GM19023 (cell line): ENCODE results near the gene MEGF11.
"Not testable (repeated sequence)": the region's sequence is repeated elsewhere in the genome, so short reads cannot be mapped to it uniquely, and the experiment has no call there.

Experiments
- ATAC-seq: cut with Tn5 transposase; IDR thresholded peaks from one replicate; pipeline ENCODE4 v1.9.1; 2021; ENCODE audit warnings: mild to moderate bottlenecking, moderate library complexity; ENCODE audit not compliant: unreplicated experiment

MEGF11 gene

DNA sequence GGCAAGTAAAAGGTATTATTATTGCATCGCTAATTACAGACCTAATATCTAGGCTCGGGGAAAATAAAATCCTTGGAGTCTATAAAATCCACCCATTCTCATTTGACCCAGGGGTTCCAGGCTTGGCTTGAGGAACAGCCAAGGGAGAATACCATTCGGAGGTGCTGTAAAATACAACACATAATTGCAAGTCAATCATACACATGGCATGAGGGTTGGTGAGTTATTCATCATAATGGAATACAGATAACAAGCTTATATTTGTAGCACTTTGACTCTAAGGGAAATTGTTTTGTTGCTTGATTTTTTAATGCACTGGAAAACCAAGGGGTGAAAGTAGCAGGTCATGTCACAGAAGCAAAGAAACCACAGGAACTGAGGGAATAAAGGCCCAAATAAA, 23.0 kb upstream of the MEGF11 start:
- no peak for ATAC-seq

DNA sequence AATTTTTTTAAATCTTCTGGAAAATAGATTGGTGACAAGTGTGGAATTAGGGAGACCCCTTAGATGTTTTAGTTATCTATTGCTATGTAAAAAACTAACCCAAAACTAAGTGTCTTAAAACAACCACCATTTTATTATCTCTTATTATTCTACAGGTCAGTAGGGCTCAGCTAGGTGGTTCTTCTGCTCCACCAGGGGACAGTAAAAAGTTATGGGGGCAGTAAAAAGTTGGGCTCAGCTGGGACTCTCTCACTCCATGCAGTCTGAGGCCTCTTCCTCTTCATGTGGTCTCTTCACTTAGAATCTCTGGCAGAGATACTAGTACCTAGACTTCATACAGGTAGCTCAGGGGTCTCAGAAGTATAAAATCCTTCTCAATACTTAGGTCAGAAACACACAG, 21.8 kb upstream of the MEGF11 start:
- ATAC-seq, result no peak

DNA sequence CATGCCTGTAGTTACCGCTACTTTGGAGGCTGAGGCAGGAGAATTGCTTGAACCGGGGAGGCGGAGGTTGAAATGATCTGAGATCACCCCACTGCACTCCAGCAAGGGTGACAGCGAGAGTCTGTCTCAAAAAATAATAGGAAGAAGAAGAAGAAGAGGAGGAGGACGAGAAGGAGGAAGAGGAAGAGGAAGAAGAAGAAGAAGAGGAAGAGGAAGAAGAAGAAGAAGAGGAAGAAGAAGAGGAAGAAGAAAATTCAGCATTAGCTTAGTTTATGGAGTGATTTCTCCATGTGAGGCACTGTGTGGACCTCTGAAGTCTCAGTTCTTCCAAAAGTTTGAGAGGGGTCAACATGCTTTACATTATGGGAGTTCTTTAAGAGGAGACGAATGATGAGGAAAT, 17.4 kb upstream of the MEGF11 start:
- no peak for ATAC-seq

DNA sequence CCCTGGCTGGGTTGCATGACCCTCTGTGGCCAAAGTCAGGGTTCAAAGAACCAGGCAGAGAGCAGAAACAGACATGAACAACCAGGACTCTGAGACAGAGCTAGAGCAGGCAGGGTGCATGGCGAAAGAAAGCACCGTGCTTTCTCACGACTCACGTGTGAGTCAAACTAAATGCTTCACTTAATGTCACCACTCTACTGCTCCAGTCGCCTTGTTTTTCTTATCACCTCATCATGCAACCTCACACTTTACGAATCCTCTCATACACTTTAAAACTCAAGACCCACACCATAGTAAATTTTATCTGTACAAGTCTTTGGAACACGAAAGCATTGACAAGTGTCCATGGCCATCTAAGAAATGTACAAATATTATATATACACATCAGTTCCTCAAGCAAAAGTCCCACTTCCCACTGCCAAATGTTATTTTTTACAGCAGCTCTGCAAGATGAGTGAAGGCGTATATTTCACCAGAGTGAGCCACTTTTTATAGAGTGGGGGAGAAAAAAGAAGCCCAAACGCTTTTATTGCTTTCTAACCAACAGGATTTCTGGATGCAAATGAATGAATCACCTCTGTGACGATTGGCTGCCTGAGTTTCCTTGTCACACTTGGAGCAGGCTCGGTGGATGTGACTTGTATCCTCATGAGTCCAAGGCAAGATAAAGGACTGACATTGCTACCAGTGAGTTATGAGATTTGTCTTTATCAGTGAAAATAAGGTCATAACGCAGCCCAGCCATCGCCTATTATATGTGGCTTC, 16.0 kb upstream of the MEGF11 start:
- ATAC-seq, result no peak

DNA sequence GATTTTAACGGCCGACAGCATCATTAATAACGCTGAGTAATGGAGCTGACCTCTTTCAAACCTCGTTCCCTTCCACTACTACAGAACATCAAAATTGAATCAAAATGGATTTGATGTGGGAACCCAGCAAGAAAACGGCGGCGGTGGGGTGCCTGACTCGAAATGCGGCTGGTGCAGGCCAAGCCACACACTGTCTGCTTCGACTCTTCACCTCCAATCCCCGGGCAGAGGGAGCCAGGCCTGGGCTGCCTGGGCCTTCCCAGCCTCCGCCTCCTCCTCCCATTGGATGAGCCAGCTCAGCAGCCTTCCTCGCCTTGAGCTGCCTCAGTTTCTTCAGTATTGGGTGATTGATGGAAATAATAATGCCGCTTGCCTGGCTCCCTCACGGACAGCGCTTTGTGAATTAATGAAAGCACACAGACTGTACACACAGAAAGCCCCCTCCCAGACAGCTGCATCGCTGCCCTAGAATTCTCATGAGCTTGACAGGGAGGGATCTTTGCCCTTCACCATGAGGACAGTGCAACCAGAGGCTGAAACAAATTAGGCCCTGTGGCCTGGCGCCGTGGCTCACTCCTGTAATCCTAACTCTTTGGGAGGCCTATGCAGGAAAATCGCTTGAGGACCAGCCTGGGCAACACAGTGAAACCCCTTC, 11.4 kb upstream of the MEGF11 start:
- no peak for ATAC-seq

DNA sequence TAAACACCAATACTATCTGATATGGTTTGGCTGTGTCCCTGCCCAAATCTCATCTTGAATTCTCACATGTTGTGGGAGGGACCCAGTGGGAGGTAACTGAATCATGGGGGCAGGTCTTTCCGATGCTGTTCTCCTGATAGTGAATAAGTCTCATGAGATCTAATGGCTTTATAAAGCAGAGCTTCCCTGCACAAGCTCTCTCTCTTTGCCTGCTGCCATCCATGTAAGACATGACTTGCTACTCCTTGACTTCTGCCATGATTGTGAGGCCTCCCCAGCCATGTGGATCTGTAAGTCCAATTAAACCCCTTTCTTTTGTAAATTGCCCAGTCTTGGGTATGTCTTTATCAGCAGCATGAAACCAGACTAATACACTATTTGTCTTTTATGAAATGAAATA, 9.3 kb upstream of the MEGF11 start:
- not testable (repeated sequence) for ATAC-seq

DNA sequence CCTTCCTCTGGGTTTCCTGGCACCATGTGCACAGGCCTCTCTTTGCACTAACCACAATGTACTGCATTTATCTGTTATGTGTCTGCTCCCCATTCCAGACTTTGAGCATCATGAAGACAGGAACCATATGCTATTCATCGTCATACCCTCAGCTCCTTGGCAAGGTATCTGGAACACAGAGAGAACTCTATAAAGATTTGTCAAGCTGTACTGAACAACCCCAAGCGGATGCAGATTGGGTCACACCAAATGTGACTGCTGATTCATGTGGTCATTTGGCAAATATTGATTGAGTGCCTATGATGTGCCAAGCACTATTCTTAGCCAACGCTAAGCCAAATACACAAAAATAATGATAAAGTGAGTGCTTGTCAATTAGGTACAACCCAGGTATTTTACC, 7.5 kb upstream of the MEGF11 start:
- no peak for ATAC-seq

DNA sequence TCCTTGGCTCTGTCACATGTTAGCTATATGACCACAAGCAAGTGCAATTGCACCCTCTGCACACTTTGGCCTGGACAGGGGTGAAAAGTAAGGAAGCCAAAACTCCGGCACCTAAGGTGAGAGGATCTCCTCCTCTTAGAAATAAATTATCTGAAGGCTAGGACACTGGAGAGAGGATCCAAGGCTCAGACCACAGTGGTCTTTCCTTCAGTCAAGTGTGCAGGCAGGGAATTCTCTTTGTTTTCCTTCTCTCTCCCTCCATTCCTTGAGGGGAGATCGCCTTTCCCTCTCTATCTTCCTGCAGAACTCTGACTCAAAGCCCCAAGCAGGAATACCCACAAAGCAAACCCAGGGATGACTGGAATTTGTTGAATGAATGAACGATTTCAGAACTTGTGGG, 3.1 kb upstream of the MEGF11 start:
- no peak for ATAC-seq

DNA sequence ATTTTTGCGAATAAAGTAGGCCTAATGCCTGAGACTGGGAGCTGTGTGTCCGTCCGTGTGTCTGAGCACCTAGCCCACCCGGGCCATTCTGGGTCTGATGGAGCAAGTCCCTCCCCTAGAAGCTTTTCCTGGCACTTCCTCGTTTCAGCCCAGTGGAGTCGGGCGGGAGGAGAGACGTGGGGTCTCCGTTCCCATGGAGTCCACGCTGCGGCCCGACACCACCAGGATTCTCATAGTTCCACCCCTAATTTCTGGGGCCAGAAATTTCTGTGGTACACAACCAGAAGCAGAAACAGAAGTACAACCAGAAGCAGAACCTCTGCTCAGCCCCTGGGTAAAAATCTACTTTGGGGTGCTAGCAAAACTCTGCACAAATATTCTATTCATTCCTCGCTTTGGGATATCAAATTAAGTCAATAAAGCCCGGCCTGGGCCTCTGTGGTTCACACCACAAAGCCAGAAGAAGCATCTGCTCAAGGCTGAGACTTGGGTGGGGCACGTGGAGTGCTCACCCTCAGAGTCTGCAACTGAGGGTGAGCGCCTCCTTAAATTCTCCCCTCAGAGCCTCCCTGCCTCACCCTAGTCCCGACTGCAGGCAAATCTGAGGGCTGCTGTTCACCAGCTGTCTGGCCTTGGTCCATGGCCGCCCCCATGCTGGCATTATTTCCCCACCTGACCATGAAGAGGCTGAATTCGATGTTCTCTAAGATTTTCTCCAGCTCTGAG, 1.6 kb upstream of the MEGF11 start:
- no peak for ATAC-seq

DNA sequence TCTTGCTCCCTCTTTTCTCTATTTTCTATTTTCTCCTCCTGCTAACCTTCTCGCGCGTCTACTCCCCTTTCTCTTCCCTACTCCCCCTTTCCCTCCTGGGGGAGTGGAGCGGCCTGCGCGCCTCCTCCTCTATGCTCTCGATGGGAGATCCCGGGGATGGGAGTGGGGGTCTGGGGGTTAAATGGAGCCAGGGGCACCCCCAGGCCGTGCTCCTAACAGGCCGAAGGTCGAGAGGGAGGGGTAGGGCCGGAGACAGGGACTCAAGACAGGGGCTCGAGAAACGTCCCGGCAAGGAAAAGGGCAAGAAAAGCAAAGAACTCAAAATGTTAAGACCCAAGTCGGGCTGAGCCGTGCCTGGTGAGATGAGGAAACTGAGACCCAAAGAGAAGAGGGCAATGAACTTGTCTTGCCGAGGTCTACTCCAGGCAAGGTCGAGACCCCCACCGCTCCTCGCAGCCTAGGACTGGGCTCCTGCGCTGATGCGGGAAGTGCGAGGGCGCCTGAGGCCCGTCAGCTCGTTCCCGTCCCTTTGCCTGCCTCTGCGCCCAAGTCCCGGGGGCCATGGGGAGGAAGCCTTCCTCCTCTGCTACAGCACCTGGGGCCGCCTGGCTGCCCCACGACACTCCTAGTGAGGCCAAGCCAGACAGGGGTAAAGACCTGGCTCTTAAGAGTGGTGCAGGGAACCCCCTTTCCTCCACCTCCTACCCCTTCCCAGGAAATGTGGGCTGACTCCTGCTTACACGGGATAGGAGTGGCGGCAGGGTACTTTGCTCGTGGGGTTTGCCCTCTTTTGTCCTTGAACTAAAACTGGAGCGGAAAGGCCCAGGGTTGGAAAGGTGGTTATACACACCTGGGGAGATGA, 770 bp upstream of the MEGF11 start:
- no peak for ATAC-seq

DNA sequence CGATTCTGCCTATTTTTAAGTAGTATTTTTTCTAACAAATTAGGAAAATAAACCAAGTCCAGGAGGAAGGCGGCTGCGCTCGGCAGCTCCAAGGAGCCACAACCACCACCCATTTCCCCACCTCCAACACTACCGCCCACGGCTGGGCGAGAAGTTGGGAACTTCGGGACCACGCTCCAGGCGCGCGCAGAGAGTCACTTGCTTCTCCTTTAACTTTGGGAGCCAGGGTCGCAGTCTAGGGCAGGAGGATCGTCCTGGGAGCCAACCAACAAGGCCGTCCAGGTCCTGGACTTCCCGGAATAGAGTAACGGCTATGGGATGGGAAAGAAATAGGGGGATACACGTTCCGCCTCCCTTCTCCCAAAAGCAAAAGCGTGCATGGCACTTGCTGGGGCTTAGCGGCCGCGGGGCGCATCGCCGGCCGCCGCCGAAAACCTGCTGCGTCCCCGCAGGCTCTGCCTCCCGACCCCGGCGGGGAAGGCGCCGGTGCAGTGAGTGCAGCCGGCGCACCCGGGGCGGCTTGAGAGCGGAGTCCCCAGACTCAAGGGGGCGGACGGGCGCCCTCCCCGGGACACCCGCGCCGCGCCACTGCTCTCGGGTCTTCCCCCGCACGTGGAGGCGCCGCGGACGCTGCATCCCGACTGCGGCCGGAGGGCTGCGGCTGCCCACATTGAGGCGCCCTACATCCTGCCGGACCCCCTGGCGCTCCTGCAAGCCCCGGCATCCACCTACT, 699 bp downstream of the MEGF11 start:
- ATAC-seq, result no peak

DNA sequence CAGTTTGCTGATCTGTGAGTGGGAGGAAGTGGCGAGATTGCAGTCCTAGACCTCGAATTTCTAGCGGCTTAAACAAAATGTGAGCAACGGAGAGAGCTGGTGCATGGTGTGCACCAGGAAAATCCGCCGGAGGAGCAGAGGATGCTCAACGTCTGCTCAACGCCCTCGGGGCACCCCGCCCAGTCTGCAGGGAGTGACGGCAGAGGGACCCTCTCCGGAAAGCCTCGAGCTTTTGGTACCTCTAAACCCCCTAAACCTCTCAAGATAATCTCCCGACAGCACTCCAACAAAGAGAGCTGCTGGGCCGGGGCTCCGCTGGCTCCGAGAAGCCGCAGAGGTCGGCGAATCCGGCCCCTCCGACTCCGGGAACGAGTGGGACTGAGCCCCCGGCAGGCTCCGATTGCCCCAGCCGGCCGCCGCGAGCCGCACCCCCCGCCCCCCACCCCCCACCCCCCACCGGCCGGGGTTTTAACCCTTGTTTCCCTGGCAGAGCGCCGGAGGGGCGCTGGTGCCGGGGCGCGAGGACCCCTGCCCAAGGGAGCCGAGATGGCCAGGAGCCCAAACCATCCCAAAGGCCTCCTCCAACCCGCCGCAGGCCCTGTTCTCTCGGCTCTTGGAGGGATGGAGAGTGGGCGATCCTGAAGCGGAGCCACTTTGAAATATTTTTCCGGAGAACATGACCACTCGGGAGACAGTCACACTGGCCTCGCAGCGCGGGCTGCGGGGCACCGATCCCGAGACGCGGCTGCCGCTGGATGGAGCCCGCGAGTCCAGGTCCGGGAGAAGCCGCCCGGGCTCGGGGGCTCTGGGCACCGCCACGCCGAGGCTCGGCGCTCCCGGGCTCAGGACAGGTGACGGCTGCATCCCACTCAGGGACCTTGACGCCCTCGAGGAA, 1.5 kb downstream of the MEGF11 start:
- ATAC-seq, result no peak

DNA sequence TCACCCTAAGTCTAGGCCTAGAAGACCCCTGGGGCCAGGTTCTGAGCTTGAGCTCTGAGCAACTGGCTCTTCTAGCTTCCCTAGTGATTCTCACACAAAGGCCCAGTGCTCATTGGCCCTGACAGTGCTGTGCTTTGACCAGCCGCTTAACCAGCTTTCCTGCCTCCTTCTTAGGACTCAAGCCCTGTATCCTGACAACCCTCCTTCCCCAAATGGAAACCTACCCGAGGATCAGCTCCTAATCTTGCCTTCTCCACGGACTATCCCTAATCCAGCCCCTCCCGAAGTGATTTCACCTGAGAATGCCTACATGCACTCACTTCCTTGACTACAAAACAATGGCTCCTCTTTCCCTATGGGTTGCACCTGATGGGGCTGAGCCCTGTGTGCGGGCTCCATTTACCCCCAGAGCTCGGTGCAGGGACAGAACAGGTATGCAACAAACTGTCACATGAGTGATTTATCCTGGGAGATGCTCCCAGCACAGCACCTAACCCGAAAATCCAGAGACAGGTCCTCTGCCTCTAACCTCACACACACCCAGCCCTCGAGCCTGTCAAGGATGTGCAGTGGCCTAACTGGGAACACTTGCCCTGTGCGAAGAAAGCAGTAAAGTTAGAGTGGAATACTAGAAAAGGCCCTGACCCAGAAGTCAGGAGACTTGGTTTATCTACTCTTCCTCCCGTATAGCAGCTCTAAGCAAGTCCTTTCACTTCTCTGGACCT, 2.3 kb downstream of the MEGF11 start:
- no peak for ATAC-seq

DNA sequence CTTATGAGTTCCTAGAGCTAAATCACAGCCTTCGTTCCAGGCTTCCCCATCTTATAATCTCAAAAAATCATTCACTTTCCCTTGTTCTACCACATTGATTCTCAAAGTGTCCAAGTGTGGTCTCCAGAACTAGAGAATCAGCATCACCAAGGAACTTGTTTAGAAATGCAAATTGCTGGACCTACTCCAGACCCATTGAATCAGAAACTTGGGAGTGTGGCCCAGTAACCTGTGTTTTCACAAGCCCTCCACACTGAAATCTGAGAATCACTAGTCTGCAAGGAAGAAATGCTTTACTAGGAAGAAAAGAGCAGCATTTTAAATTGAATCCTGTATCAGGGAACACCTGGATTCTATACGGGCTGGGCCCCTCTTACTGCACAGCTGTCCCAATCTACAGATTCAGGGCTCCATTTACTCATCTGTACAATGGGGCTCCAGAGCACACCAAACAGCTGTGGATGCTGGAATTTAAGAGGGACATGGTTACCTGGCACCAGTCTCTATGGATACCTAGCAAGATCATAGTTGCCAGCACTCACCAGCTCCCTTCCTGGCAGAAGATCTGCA, 3.9 kb downstream of the MEGF11 start:
- ATAC-seq, result no peak

DNA sequence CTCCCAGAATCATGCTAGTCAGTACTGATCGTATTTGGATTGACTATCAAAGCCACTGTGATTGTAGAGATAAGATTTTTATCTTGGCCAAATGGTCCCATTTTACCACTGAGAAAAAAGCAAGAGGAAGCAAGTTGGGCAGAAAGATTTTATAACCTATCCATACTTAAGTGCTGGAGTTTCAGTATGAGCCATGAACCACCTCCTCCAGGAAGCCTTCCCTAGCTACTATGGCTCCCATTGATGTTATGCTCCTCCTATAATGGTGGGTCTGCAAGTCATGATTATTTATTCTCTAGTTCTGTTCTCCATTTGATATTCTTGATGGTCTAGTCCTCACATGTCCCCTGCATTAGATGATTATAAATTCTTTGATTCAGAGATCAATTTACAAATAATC, 6.6 kb downstream of the MEGF11 start:
- ATAC-seq, result no peak

DNA sequence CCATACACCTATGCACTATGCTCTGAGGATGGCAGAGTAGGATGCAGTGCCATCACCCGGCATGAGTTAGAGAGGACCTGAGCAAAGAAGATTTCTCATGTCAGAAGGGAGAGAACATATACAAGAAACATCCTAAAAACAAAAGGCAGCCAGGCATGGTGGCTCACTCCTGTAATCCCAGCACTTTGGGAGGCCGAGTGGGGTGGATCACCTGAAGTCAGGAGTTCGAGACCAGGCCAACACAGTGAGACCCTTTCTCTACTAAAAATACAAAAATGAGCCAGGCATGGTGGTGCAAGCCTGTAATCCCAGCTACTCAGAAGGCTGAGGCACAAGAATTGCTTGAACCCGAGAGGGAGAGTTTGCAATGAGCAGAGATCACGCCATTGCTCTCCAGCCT, 7.7 kb downstream of the MEGF11 start:
- ATAC-seq, result not testable (repeated sequence)

DNA sequence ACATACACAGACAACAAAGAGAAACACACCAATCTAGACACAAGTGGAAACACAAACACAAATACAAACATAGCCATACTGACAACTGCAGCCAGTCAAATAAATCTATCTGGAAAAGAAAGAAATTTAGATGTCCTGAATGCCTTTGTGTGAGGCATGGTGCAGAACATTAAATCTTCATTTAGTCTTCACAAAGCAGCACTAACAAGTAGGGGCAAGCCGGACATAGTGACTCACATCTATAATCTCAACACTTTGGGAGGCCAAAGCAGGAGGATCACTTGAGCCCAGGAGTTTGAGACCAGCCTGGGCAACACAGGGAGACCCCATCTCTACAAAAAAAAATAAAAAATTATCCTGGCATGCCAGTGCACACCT, 11.7 kb downstream of the MEGF11 start:
- ATAC-seq, result no peak

DNA sequence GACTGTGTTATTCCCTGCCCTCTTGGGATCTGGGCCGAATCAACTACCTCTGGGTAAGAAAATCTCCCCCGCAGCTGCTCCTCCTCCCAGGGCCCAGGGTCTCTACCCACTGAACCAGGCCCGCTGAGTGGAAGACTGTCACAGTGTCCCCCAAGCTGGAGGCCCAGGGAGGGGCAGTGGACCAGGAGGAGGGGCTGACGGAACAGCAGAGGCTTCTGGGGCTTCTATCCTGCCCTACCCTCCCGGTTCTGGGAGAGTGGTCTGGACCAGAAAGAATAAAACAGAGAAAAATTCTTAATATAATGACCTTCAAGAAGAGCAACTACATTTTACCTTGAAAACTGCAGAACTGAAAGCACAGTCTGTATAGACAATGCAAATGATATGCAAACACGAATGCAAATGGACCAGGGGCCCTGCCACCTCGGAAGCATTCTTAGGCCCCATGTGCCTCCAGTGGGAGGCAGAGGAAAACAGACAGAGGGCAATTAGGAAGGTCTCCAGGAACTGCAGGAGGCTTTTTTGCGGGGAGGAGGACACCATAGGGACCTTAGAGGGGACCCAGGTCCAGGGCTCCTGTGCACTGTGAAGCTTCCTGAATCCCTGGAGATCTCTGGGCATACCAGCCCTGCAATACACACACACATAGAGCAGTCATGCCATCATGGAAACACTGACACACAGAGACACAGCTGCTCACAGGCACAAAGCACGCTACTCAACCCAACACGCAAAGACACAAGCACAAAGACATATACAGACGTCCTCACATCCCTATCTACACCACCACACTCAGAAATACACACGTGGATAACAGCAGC, 12.3 kb downstream of the MEGF11 start:
- no peak for ATAC-seq
